Spleen (tissue), 11 donors: ENCODE data around the gene ALG12. TPM values are rescaled to one million over a fixed set of nuclear protein-coding genes. Genes with fewer than 3 reads are reported as not detected.

ENCODE experiments used
- DNase-seq: peaks from one replicate; pipeline ENCODE4 v3.0.0-alpha.2; 2020
- H3K27ac ChIP-seq, 8 donors: fragments of 200-600 bp; sonication (generic) in 7 of 8; 1 replicate in 4 of 8; 2 replicates in 4 of 8; pipeline versions ENCODE4 v1.5.0 to v1.8.0; 2016 to 2021; ENCODE audit warnings: inconsistent platforms in 4 of 8, mild to moderate bottlenecking in 4 of 8, moderate library complexity in 1 of 8
- H3K27me3 ChIP-seq, 7 donors: fragments of 200-600 bp; sonication (generic) in 6 of 7; replicated peaks in 1 of 7; 1 replicate in 4 of 7; 2 replicates in 3 of 7; pipeline versions ENCODE4 v1.5.0 to v1.8.0; 2016 to 2021; ENCODE audit warnings: inconsistent platforms in 3 of 7, mild to moderate bottlenecking in 1 of 7
- H3K36me3 ChIP-seq, 6 donors: fragments of 200-600 bp; sonication (generic) in 5 of 6; 1 replicate in 4 of 6; 2 replicates in 2 of 6; pipeline versions ENCODE4 v1.5.0 to v1.8.0; 2016 to 2021; ENCODE audit warnings: inconsistent platforms in 2 of 6
- H3K4me1 ChIP-seq, 6 donors: fragments of 200-600 bp; sonication (generic) in 5 of 6; 1 replicate in 3 of 6; 2 replicates in 3 of 6; pipeline versions ENCODE4 v1.5.0 to v1.8.0; 2016 to 2021; ENCODE audit warnings: inconsistent platforms in 3 of 6
- H3K4me3 ChIP-seq, 8 donors: fragments of 200-600 bp; sonication (generic) in 7 of 8; 1 replicate in 4 of 8; 2 replicates in 4 of 8; pipeline versions ENCODE4 v1.5.0 to v1.8.0; 2016 to 2021; ENCODE audit warnings: inconsistent platforms in 4 of 8, mild to moderate bottlenecking in 4 of 8, moderate library complexity in 2 of 8
- H3K9me3 ChIP-seq, 8 donors: fragments of 200-600 bp; sonication (generic) in 7 of 8; 1 replicate in 4 of 8; 2 replicates in 4 of 8; pipeline versions ENCODE4 v1.5.0 to v1.8.0; 2016 to 2021; ENCODE audit warnings: inconsistent platforms in 4 of 8
- CTCF ChIP-seq, 11 experiments: fragments of 200-600 bp in 7 of 11; fragments of 450-650 bp in 4 of 11; sonication (generic) in 4 of 11; IDR thresholded peaks in 8 of 11; conservative IDR thresholded peaks in 3 of 11; 1 replicate in 7 of 11; 2 replicates in 4 of 11; pipeline versions ENCODE4 v1.4.0 to v1.8.0; 2016 to 2021; ENCODE audit warnings: antibody characterized with exemption in 11 of 11, inconsistent platforms in 4 of 11, mild to moderate bottlenecking in 1 of 11
- POLR2A ChIP-seq, 3 donors: fragments of 450-650 bp; IDR thresholded peaks; one replicate each; pipeline ENCODE4 v1.5.1; 2017; ENCODE audit warnings: antibody characterized with exemption in 3 of 3, mild to moderate bottlenecking in 1 of 3
- POLR2AphosphoS5 ChIP-seq, 3 donors: sonication (generic); formaldehyde crosslinking; IDR thresholded peaks; one replicate each; pipeline ENCODE4 v1.5.1; 2017; ENCODE audit warnings: antibody characterized with exemption in 3 of 3
- WGBS, 5 donors: extraction: QIAGEN DNeasy Blood & Tissue Kit in 3 of 5; methylation state at CpG; one replicate each; pipeline versions ENCODE4 v1.1.5 to v1.1.7; 2013 to 2018; 5-methylcytosine and 5-hydroxymethylcytosine counted together
- intact Hi-C: fragments of 100-400 bp; cut with DNase I; formaldehyde crosslinking; loops from one replicate; pipeline ENCODE4 v1.15.0; 2023; ENCODE audit warnings: low total_unique reads
- polyA plus RNA-seq, 3 donors: library from polyadenylated mRNA; stranded (reverse); fragments of 200-250 nt; gene quantifications; one replicate each; pipeline ENCODE4 v1.2.1, GENCODE V29; 2013
- total RNA-seq, 7 donors: library from RNA; depleted of rRNA in 3 of 7; stranded (reverse); fragments of >200 nt in 3 of 7; fragmentation: NEBNext Ultra II Directional in 4 of 7; extraction: Animal tissue kit (Norgen Biotek cat#: 25700) in 4 of 7; gene quantifications; one replicate each; pipeline versions ENCODE4 v1.1.0 to v1.2.1, GENCODE V29; 2016 to 2021
- donor health status: healthy with polysubstance abuse.
- donor health status: DM: no; HTN: no; CAD: no; lungs with moderate emphysema.
- donor health status: DM: no; HTN: no; CAD: no.
- donor health status: Bipolar disorder and iron deficiency.
- donor health status: healthy.
- donor health status: DM: no; HTN: no; CAD: no.
- donor health status: DM: yes; HTN: yes; CAD: no.

The ALG12 gene
- total and polyA plus RNA-seq, 10 donors: 5.7 to 20.1 (median 11.8) TPM

- DNase-seq: peak; percentile 76
- Histone ChIP-seq H3K27ac (peak overlapping the region in 7 of 8 donors; percentile 71 to 92 (median 77)), H3K27me3 (no peaks in the 10 kb centered on the region), H3K36me3 (no peaks in the 10 kb centered on the region), H3K4me1 (peaks cover 4 to 73% (median 49%) of the 10 kb centered on the region in 6 donors), H3K4me3 (no peak overlapping the region), H3K9me3 (no peaks in the 10 kb centered on the region)
- intact Hi-C loops: no loop called here
- TF ChIP-seq POLR2AphosphoS5 (IDR thresholded peaks at IDR 0.05): no peak
- TF ChIP-seq POLR2A (IDR thresholded peaks at IDR 0.05): no peak
- 60 to 95% (median 91%) methylated on average over 1 to 8 of the region's 8 CpGs; no CpG with 5 or more reads in 1 of the 5 donors for WGBS, 5 donors
Measured at GRCh38 chr22:49954354-49954753, 36.1 kb upstream of the ALG12 start.

DNA sequence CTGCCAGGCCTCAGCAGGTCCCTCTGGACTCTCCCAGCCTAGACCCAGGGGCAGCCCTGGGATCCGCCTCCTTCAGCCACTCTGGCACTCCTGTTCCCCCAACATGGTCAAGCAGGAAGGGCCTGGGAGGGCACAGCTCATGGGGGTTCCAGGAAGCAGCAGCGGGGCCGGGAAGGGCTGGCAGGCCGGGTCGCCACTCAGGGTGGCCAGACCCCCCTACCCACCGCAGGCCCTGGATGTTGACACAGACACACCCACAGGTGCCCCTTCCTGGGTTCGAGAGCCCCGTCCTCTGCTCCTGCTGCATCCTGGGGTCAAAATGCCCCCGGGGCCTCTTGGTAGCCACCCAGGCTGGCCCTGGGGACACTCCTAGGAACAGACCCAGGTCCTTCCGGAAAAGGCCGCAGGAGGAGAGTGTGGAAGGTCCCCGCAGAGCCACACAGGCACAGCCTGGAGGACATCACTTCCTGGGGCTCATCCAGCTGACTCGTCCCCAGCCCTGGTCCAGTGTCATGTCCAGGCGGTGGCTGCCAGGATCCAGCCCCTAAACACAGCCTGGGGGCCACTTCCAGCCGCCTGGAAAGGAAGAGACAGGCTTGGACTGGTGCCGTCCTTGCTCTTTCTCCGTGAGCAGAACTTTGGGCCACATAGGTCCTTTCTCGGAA is 35.6 kb upstream of the ALG12 start:
- intact Hi-C loops: no loop called here
- no peak for DNase-seq
- peak overlapping the region in 1 of 8 donors; percentile 43 for H3K4me3 ChIP-seq
- peaks cover 2 to 67% (median 44%) of the 10 kb centered on the region in 6 donors for H3K4me1 ChIP-seq
- peak overlapping the region in 7 of 8 donors; percentile 71 to 92 (median 77) for H3K27ac ChIP-seq
- no peaks in the 10 kb centered on the region for H3K36me3 ChIP-seq
- TF ChIP-seq POLR2AphosphoS5 (IDR thresholded peaks at IDR 0.05): peak; percentile 1 to 59 (median 14)
- no peak for TF ChIP-seq POLR2A (IDR thresholded peaks at IDR 0.05)
- no peaks in the 10 kb centered on the region for H3K27me3 ChIP-seq
- H3K9me3 ChIP-seq: no peaks in the 10 kb centered on the region
- WGBS, 5 donors: 63 to 79% (median 74%) methylated on average over 9 to 18 of the region's 18 CpGs

GRCh38 chr22:49953027-49953679 is 34.9 kb upstream of the ALG12 start:
- no peaks in the 10 kb centered on the region for H3K27me3 ChIP-seq
- H3K9me3 ChIP-seq: no peaks in the 10 kb centered on the region
- peak overlapping the region in 1 of 8 donors; percentile 43 for H3K4me3 ChIP-seq
- peak overlapping the region in 7 of 8 donors; percentile 71 to 92 (median 77) for H3K27ac ChIP-seq
- no peak for DNase-seq
- intact Hi-C loops: no loop called here
- TF ChIP-seq CTCF (IDR thresholded peaks at IDR 0.05 in 8 of 11, conservative IDR thresholded peaks at IDR 0.05 in 3 of 11) (no peak), POLR2AphosphoS5 (IDR thresholded peaks at IDR 0.05) (peak; percentile 2 to 69 (median 20))
- WGBS, 5 donors: 60 to 83% (median 73%) methylated on average over 14 to 20 of the region's 20 CpGs
- H3K36me3 ChIP-seq: no peaks in the 10 kb centered on the region
- peaks cover 2 to 63% (median 43%) of the 10 kb centered on the region in 6 donors for H3K4me1 ChIP-seq

DNA sequence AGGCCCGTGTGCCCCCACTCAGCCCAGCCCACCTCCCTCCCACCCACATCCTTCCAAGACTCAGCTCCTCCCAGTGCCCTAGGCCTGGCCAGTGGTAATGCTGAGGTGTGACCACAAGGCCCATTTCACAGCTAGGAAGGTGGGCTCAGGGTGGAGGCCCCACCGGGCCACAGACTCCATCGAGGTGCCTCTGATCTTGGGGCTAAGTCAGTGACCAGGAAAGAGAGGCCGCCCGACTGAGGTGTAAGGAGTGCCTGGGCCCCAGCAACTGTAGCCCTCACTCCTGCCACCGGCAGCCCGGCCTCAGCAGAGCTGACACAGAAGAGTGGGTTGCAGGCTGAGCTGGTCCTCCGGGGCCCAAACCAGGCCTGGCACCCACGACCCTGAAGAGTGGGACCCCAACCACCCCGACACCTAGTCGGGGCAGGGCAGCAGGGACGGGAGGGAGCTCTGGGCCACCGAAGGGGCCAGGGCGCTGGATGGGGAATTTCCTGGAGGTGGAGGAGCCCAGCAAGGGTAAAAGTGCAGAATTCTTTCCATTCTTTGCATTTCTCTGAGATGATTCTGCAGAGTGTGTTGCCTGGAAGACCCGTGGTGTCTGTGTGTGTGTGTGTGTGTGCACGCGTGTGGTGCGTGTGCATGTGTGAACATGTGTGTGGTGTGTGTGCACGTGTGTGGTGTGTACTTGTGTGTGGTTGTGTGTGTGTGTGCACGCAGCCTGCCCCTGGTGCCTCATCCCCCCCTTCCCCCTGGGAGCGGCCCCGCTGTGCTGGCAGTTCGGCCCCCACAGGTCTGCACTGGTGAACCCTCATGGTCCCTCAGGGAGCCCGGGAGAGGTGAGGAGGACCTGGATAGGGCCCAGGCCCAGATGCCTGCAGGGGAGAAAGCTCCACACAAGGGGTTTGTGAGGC is 34.0 kb upstream of the ALG12 start:
- Histone ChIP-seq H3K36me3 (no peaks in the 10 kb centered on the region), H3K9me3 (no peaks in the 10 kb centered on the region), H3K4me3 (no peak overlapping the region), H3K4me1 (peaks cover 2 to 63% (median 43%) of the 10 kb centered on the region in 6 donors), H3K27ac (peak overlapping the region in 6 of 8 donors; percentile 73 to 92 (median 81)), H3K27me3 (no peaks in the 10 kb centered on the region)
- TF ChIP-seq CTCF (IDR thresholded peaks at IDR 0.05 in 8 of 11, conservative IDR thresholded peaks at IDR 0.05 in 3 of 11) (no peak), POLR2A (IDR thresholded peaks at IDR 0.05) (no peak), POLR2AphosphoS5 (IDR thresholded peaks at IDR 0.05) (no peak)
- intact Hi-C loops: no loop called here
- WGBS, 5 donors: 79 to 85% (median 84%) methylated on average over 14 to 24 of the region's 24 CpGs
- DNase-seq: no peak
